Panc1 (cell line): Measurements from ENCODE around the gene ID1.

Experiments used
- POLR2AphosphoS5 ChIP-seq: IDR thresholded peaks from 2 replicates; pipeline ENCODE4 v1.6.1; 2012; ENCODE audit warnings: mild to moderate bottlenecking, low read depth, low read length, moderate library complexity
- REST ChIP-seq, 2 experiments: IDR thresholded peaks; 2 replicates each; pipeline ENCODE4 v1.6.1; 2011 to 2012; ENCODE audit warnings: low read depth in 2 of 2, control low read depth in 1 of 2, low read length in 1 of 2, mild to moderate bottlenecking in 1 of 2, moderate library complexity in 1 of 2; ENCODE audit not compliant: insufficient read depth in 1 of 2
- TF ChIP-seq, protein P1 (sequence below): fragments of 450-650 bp; IDR thresholded peaks from 2 replicates; pipeline ENCODE4 v1.5.1; 2017; ENCODE audit warnings: mild to moderate bottlenecking

GRCh38 chr20:31567380-31567720 lies 37.7 kb upstream of the ID1 start:
- TF ChIP-seq, protein P1, sequence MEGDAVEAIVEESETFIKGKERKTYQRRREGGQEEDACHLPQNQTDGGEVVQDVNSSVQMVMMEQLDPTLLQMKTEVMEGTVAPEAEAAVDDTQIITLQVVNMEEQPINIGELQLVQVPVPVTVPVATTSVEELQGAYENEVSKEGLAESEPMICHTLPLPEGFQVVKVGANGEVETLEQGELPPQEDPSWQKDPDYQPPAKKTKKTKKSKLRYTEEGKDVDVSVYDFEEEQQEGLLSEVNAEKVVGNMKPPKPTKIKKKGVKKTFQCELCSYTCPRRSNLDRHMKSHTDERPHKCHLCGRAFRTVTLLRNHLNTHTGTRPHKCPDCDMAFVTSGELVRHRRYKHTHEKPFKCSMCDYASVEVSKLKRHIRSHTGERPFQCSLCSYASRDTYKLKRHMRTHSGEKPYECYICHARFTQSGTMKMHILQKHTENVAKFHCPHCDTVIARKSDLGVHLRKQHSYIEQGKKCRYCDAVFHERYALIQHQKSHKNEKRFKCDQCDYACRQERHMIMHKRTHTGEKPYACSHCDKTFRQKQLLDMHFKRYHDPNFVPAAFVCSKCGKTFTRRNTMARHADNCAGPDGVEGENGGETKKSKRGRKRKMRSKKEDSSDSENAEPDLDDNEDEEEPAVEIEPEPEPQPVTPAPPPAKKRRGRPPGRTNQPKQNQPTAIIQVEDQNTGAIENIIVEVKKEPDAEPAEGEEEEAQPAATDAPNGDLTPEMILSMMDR, result peak; percentile 47
- TF ChIP-seq REST (IDR thresholded peaks at IDR 0.05; ENCODE audit: insufficient read depth in 1 of 2, low read depth in 2 of 2, low read length in 1 of 2) (no peak), POLR2AphosphoS5 (no peak)
